Right renal cortex interstitium (tissue), 3 donors: ENCODE measurements around the gene CD151. TPM values are rescaled to one million over a fixed set of nuclear protein-coding genes. Genes with fewer than 3 reads are reported as not detected.

Source experiments
- DNase-seq, 3 donors: peaks; one replicate each; pipeline ENCODE4 v3.0.0-alpha.2; 2013; ENCODE audit warnings: low read depth in 3 of 3, low spot score in 2 of 3
- polyA plus RNA-seq, 3 donors: library from polyadenylated mRNA; unstranded; fragments of 120-200 nt; gene quantifications; one replicate each; pipeline ENCODE4 v1.2.1, GENCODE V29; 2013; ENCODE audit not compliant: insufficient read length in 3 of 3

The CD151 gene
- polyA plus RNA-seq, 3 donors, result 184 to 238 (median 188) TPM

GRCh38 chr11:841981-842369 is 9.2 kb downstream of the CD151 start:
- DNase-seq, result no peak

GRCh38 chr11:842370-843002 is 9.7 kb downstream of the CD151 start, which contains the start of the genes POLR2L and TSPAN4:
Gene POLR2L, minus strand, starts transcription at chr11:842529. Its CDS starts 21 bp downstream, at chr11:842508.
Gene TSPAN4, plus strand, starts transcription at chr11:842852. Its CDS starts 7,453 bp downstream, at chr11:850305.
- no peak for DNase-seq

GRCh38 chr11:843086-843734 is 10.5 kb downstream of the CD151 start:
- no peak for DNase-seq

- DNase-seq, result no peak
Observed at GRCh38 chr11:843818-844692, 11.3 kb downstream of the CD151 start.

GRCh38 chr11:844693-845644 is 12.2 kb downstream of the CD151 start:
- no peak for DNase-seq

GRCh38 chr11:845872-846495 is 13.2 kb downstream of the CD151 start:
- no peak for DNase-seq

- DNase-seq, result no peak
Observed at GRCh38 chr11:846496-847098, 13.8 kb downstream of the CD151 start.

GRCh38 chr11:847876-848275 is 15.1 kb downstream of the CD151 start:
- DNase-seq, result no peak

- DNase-seq, result no peak
Observed at GRCh38 chr11:848380-848931, 15.7 kb downstream of the CD151 start.

- DNase-seq, result no peak
Observed at GRCh38 chr11:849104-849824, 16.5 kb downstream of the CD151 start.

- no peak for DNase-seq
Observed at GRCh38 chr11:849951-850774, 17.4 kb downstream of the CD151 start.

- DNase-seq, result no peak
Observed at GRCh38 chr11:850775-851763, 18.3 kb downstream of the CD151 start.

GRCh38 chr11:852762-853161 is 20.0 kb downstream of the CD151 start:
- DNase-seq, result no peak

- no peak for DNase-seq
Observed at GRCh38 chr11:853682-854448, 21.1 kb downstream of the CD151 start.

- no peak for DNase-seq
Observed at GRCh38 chr11:854601-855329, 22.0 kb downstream of the CD151 start.
